CD4-positive, alpha-beta T cell treated with Interferon gamma for 1 hour (primary cell): Measurements from ENCODE around the gene ARHGAP24.
"Not testable (repeated sequence)": the region's sequence is repeated elsewhere in the genome, so short reads cannot be mapped to it uniquely, and the experiment has no call there.

Experiments used
- DNase-seq: peaks from one replicate; pipeline ENCODE4 v3.0.0-alpha.2; 2020

The ARHGAP24 gene

DNA sequence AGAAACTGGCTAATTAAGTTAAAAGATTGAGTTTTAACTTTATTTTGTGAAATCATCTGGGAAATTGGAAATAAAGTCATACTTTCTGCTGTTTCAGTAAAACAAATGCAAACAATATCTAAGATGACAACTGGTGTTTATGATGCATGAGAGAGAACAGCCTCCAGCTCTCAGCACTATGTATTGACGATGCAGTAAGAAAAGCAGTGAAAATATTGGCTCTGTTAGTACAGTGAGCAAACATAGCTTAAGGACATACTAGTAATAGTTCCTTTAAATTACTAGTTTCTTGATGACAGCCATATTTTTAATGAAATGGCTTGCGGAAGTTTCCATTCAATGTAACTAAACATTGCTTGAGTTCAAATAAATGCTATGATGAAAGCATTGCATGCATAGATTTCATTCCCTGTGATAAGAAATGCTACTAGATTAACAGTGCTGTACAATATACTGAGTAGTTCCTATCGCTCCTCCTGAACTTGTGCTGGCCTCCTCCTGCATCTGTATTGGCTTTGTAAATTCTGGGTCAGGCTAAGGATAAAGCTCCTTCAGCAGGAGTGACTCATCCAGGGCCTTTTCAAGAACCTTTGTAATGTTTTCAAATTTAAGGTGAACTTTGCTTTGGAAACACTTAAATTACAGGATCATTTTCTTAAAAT, 11.6 kb downstream of the ARHGAP24 start:
- DNase-seq = no peak

DNA sequence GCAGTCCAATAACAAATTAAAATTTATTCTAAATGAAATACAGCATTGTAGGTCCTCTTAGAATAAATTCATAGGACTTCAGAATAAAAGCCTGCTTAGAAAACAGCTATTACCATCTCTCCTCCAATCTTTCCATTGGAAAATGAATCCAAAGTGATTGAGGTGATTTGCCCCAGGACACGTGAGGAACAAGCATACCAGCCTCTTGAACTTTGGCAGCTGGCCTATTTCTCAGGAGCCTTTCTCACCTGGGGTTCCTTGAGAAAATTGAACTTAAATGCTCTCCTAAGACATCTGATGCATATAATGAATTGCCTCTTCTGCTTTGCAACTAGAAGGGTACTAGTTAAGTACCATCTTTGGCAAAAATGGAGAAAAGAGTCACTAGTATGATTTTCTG, 13.5 kb downstream of the ARHGAP24 start:
- no peak for DNase-seq

DNA sequence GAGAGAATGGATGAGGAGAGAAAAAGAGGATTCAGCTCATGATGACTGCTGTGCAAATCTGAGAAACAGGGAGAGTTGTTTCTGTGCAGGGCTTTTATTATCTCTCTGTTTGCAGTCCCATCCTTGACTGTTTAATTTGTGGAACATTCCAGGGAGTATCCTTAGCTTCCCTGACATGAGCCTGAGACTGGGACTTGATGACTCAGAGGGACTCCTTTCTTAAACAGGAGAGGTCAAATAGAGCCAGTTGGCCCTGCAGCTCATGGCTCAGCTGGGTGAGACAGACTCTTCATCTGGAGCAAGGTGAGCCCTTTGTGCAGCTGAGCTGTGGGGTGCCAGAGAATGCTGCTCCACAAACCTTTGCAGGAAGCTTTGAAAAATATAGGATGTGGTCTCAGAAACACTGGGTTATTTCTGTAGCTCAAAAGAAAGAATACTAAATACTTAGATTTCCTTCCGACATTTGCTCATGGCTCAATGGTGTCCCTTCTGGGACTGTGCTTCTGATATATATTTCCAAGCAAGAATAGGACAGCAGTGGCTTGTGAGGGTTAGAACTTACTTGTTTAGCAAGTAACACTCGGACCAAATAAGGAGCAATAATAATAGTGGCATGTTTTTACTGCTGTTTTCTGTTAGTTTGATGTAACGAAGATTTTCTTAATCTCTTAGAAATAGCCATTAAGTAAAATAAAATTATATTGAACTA, 14.5 kb downstream of the ARHGAP24 start:
- DNase-seq = no peak

DNA sequence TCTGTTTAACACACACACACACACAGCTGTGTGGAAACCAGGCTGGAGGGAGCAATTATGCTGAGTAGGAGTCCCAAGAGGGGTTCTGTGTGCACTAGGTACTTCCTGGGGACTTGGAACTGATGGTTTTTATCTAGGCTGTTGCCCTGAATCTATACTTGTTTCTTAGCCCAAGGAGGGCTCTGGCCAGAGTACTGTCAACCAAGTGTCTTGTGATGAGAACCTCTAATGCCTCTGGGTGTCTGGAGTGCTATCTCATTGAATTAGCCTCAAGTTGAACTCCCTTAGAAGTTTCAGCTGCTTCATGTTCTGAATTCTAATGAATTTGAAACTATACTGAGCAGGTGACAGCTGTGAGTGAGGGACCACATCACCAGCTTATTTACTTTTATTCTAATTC, 16.6 kb downstream of the ARHGAP24 start:
- no peak for DNase-seq

DNA sequence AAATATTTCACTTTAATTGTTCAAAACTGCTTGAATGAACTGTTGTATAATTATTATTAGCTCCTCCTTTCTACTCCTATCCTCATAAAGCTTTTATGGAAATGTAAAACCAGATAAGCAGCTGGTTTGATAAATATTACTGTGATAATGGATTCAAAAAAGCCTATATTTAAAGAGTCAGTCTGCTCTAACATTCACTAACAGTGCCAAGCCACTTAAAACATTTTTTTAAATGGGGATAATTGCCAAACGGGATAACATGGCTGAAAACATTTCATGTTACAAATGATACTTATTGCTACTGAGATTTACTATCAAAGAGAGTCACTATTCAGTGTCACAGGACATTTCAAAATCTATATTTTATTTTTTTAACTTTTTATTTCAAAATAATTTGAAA, 17.4 kb downstream of the ARHGAP24 start:
- no peak for DNase-seq

DNA sequence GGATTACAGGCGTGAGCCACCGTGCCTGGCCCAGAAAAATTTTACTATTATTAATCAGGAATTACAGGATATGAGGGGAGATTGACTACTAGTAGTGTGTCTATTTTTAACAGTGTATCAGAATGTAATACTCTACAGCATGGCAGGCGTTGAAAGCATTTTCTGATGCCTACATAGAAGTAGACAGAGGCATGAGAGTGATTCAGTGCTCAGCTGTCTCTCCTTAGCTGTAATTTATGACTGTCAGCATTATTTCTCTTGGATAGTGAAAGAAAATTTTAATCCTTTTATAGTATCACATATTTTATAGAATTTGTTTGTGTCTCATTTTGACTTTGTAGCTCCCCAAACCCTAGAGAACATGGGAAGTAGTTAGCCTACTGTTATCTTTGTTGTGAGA, 20.7 kb downstream of the ARHGAP24 start:
- DNase-seq = no peak

DNA sequence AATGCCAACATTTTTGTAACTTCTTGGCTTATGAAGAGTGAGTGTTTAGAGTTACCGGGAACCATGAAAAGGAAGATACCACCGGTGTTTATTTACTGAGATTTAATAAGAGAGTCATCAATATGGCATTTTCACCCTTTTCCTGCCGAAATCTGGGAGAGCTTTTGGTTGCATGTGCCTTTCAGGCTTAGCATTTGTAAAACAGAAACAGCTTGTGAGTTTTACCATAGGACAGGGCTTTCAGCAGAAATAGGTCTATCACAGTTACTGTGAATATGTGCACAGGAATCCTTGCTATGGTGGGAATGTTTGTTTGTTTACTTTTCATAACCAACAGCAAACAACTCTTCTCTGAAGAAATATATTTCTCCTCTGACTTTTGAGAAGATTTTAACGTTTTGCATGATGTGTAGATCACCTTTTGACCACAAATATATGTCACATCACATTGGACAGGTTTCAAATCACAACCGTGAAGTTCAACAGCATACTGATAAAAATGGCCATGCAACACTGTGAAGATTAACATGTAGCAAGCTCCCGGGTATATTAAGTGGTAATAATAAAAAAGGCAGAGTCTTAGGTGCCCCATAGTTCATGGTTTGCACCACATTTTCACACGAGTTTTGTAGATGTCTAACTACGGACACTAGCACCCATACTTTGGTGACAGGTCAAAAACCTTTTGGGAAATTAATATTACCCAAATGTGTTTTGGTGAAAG, 21.3 kb downstream of the ARHGAP24 start:
- DNase-seq = no peak

DNA sequence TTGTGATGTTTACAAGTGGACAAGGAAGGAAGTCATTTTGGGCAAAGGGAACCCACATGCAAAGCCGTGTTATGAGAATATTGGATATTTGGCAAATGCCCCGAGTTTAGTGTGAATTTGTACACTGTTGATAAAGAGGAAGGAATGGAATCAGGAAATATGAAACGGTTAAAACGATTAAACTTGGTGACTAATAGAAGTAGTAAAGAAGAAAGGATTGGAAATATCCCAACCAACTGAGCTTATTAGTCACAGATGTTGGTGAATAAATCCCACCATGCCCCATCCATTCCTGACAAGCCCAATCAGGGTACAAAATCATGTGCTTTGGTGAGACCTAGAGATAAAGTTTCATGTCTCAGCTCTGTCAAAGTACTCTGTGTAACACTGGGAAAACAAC, 22.0 kb downstream of the ARHGAP24 start:
- no peak for DNase-seq

DNA sequence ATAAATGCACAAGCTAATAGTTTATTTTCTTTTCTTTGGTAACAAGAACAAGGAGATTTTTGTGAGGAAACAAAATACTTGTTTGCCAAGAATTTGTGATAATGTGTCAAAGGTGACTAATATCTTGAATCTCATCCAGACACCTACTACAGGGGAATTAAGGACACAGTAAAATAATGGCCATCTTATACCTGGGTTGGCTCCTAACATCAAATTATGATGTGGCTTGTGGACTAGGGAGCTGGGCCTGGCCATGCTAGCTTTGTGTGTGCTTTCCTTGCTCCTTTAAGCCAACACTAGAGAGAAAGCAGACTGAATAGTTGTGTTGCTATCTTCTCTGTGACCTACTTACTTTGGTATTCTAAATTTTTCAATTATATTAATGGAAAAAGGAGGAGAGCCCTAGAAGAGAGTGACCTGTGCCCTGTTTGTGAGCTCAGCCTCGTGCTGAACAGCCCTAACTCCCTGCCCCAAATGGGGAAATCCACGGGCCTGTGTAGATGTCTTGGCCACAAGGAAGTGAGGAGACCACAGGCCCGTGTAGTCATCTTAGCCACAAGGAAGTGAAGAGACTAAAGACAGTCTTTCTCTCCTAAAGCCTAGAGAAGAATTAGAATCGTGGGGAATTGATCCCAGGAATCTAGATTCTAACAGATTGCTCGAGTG, 23.3 kb downstream of the ARHGAP24 start:
- peak; percentile 59 for DNase-seq

DNA sequence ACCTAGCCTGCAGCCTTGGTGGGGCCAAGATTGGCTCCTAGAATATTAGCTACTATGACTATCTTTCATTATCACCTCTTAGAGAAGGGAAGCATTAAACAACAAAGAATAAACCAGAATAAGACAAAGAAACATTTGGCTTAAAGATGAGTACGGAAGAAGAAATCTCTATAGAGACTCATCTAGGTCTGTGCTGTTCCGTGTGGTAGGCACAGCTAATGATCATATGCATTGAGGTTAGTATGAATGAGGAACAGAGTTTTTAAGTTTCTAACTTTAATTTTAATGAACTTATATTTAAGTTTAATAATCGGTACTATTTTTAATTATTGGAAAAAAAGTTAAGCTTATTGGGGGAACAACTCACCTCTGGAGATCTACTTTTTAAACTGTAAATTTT, 24.6 kb downstream of the ARHGAP24 start:
- no peak for DNase-seq

DNA sequence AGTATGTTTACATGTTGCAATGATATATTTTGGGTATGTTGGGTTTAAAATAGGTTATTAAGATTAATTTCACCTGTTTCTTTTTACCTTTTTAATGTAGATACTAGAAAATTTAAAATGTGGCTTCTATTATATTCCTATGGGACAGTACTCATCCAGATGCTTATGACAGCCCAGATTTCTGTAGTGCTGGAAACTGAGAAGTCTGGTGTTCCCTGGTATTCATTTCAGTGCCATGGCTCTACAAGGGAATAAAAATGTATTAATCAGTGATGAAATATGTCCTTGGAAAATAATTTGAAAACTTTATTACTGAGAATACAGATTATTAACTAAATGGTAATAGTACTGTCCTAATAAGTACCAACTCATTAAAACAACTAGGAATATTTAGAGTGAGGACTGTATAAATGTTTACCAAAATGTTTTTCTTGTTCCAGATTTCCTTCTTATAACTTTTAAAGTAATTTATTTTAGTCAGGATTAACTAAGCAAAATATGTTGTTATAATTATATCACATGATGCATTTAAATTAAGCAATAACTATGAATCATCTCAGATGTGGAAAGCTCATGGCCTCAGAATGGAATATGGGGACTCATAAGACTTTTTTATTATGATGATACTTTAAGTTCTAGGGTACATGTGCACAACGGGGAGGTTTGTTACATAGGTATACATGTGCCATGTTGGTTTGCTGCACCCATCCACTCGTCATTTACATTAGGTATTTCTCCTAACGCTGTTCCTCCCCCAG, 25.3 kb downstream of the ARHGAP24 start:
- DNase-seq = no peak

DNA sequence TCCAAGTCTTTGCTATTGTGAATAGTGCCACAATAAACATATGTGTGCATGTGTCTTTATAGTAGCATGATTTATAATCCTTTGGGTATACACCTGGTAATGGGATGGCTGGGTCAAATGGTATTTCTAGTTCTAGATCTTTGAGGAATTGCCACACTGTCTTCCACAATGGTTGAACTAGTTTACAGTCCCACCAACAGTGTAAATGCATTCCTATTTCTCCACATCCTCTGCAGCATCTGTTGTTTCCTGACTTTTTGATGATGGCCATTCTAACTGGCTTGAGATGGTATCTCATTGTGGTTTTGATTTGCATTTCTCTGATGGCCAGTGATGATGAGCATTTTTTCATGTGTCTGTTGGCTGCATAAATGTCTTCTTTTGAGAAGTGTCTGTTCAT, 26.2 kb downstream of the ARHGAP24 start:
- DNase-seq = not testable (repeated sequence)

DNA sequence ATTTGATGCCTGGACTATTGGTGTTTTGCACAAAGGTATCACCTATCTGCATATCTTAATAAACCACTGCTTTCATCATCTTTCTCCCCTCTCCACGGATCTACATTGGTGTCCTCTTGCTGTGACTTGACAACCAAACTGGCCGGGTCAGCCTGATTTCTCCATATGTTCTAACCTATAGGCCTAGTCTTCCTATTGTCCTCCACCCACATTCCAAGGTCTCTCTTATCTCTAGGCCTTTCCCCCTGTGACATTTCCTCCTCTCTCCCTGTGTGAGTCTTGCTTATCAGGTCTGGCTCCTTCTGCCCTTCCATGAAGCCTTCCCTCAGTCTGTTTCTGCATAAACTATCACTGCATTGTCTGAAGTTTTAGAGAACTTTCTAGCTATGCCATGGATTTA, 33.7 kb downstream of the ARHGAP24 start:
- no peak for DNase-seq

DNA sequence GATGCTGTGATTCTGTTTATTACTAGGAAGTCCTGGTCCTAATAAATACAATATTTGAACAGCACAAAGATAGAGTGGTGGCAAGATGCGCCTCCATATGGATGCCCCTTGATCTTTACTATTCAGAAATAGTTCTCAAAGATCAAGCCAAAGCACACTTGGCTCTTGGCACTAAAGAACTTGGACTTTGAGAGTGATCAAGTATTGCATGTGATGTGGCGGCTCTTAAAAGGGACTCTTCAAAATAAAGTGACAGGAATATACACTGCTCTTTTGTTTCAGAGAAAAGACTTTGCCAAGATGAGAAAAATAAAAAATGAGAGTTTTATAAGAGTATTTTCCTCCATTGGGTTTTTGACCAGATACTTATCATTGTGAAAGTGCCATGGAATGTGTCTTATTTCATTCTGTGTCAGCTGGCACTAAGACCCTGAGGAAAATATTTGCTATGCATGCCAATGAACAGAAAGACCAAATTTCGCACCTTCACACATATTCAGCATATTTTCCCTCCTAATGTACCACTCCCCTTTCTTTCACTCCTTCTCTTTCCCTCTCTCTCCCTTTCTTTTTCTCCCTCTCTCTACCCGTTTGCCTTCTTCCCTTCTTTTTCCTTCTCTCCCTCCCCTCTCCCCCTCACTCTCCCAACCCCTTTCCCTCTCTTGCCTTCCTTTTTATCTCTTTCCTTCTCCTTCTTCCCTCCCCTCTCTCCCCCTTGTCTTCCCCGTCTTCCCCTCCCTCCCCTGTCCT, 35.1 kb downstream of the ARHGAP24 start:
- DNase-seq = no peak

DNA sequence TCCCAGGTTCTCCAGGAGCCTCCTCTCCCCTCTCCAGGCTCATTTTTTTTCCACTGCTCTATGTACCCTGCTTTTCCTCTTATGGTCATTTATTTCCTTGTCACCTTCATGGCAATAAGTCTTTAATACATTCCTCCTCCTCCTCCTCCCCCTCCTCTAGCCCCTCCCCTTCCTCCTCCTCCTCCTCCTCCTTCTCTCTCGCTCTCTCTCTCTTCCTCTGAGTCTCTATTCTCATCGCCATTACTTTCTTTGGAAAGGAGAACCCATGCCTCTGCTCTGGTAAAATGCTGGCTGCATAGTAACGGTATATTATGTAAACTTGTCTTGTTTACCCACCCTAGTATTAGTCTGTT, 35.7 kb downstream of the ARHGAP24 start:
- DNase-seq = no peak

DNA sequence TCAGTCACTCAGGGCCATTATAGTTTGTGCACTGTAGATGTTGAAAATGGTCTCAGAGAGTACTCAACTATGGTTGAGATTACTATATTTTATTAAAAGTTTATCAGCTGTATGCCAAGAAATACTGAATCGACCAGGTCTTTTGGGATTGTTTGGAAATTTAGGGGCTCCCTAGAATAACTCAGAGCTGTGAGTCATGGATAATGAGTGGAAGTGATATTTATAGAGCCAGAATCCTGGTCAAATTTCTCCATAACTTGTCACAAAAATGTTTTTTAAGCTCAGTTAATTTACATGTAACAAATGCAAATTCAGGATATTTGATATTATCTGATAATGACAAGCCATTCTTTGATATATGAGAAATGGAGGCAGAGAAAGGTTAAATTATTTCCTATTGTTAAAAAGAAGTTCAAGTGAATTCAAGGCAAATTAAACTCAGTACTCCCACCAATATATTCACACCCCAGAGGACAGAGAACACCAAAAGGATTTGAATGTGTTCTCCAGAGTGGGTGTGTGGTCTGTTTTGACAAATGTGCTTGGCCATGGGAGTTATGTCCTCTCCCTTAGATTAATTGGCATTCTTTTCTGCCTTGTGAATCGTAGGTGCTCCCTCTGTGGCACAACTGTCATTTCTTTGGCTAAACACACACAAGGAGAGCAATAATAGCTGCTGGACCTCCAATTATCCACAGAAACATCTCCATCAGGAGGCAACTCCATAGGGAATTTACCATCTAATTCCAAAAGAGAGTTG, 37.7 kb downstream of the ARHGAP24 start:
- DNase-seq = no peak

DNA sequence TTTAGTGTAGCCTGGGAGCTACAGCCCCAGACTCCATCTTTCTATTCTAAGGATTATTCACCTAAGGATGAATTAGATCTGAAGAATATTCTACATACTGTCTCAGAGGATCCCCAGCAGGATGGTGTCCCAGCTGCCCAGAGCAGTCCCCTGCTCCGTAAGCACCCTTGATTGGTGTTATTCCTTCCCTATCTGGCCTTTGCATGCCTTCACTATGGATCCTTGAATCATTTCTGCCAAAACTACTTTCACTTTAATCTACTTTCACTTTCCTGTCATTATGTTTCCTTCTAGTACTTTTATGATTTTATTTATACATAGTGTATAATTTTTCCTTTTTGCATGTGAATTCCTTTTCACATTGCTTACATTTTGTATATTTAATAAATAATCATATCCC, 39.2 kb downstream of the ARHGAP24 start:
- DNase-seq = no peak

DNA sequence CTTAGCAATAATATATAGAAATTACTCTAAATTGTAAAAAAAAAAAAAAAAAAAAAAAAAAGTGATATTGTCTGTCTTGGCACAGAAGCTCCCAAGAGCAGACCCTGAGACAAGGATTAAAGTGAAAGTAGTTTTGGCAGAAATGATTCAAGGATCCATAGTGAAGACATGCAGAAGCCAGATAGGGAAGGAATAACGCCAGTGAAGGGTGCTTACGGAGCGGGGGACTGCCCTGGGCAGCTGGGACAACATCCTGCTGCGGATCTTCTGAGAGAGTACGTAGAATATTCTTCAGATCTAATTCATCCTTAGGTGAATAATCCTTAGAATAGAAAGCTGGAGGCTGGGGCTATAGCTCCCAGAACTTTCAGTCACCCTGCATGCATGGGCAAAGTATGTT, 39.8 kb downstream of the ARHGAP24 start:
- no peak for DNase-seq

DNA sequence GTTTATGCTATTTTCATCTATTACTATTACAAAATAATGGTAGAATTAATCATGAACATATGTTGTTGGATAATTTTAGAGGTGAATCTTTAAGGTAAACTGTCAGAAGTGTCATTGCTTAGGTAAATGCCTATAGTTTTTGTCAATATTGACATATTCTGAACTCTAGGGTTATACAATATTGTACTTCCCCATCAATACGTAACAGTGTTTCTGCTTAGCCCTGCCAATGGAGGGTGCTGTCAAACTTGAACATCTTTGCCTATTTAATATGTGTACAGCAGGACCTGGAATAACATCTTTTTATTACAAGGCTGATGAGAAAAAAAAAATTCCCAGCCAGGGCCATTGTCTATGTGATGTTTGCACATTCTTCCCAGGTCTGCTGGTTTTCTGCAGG, 40.8 kb downstream of the ARHGAP24 start:
- DNase-seq = no peak

DNA sequence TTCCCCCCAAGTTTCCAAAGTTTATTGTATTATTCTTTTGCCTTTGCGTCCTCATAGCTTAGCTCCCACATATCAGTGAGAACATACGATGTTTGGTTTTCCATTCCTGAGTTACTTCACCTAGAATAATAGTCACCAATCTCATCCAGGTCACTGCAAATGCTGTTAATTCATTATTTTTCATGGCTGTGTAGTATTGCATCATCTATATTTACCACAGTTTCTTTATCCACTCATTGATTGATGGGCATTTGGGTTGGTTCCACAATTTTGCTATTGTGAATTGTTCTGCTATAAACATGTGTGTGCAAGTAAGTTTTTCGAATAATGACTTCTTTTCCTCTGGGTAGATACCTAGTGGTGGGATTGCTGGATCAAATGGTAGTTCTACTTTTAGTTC, 43.6 kb downstream of the ARHGAP24 start:
- DNase-seq = not testable (repeated sequence)
